PC-9 (cell line): ENCODE data around the gene PHLDA3. TPM values are rescaled to one million over a fixed set of nuclear protein-coding genes. Genes with fewer than 3 reads are reported as not detected.

Experiments used
- BruUV-seq: library from RNA; stranded (reverse); fragments of 400-500 nt; replicated peaks from 2 replicates; lab custom pipeline; 2021; lab: Mats Ljungman, UMichigan
- CTCF ChIA-PET: fragments of 300-600 bp; sonication (Branson Sonifier 250); formaldehyde crosslinking; loops from one replicate; lab custom pipeline; 2022; ENCODE audit warnings: antibody characterized with exemption; lab: Charles Lee
- POLR2A ChIA-PET: fragments of 300-600 bp; sonication (Branson Sonifier 250); formaldehyde crosslinking; loops from one replicate; lab custom pipeline; 2022; ENCODE audit warnings: antibody characterized with exemption; ENCODE audit not compliant: unreplicated experiment; lab: Charles Lee
- DNase-seq, 2 experiments: peaks; one replicate each; pipeline versions ENCODE4 v3.0.0 to v3.0.0-alpha.2; 2015 to 2022; ENCODE audit warnings: mixed read lengths in 1 of 2
- H2AFZ ChIP-seq: fragments of 200-600 bp; sonication (generic); 2 replicates; pipeline ENCODE4 v1.8.1; 2017; ENCODE audit warnings: antibody characterized with exemption
- H3F3A ChIP-seq: fragments of 200-600 bp; sonication (generic); 2 replicates; pipeline ENCODE4 v1.8.1; 2017; ENCODE audit warnings: antibody characterized with exemption, mild to moderate bottlenecking, low read depth; ENCODE audit not compliant: insufficient read depth
- H3K27ac ChIP-seq: fragments of 200-600 bp; sonication (generic); 2 replicates; pipeline ENCODE4 v1.6.1; 2016; ENCODE audit warnings: mixed run types
- H3K27me3 ChIP-seq: fragments of 200-600 bp; sonication (generic); 2 replicates; pipeline ENCODE4 v1.6.1; 2016; ENCODE audit warnings: low read depth, mixed run types; ENCODE audit not compliant: insufficient read depth
- H3K36me3 ChIP-seq: fragments of 200-600 bp; sonication (generic); 2 replicates; pipeline ENCODE4 v1.6.1; 2016; ENCODE audit warnings: low read depth, mixed run types
- H3K4me1 ChIP-seq: fragments of 200-600 bp; sonication (generic); replicated peaks from 2 replicates; pipeline ENCODE4 v1.6.1; 2016; ENCODE audit warnings: mixed run types; ENCODE audit not compliant: insufficient read depth
- H3K4me2 ChIP-seq: fragments of 200-600 bp; sonication (generic); 2 replicates; pipeline ENCODE4 v1.6.1; 2017; ENCODE audit warnings: mixed run types
- H3K4me3 ChIP-seq: fragments of 200-600 bp; sonication (generic); 2 replicates; pipeline ENCODE4 v1.6.1; 2016; ENCODE audit warnings: mixed run types
- H3K79me2 ChIP-seq: fragments of 200-600 bp; sonication (generic); 2 replicates; pipeline ENCODE4 v1.6.1; 2017; ENCODE audit warnings: low read depth, mixed run types
- H3K9me2 ChIP-seq: fragments of 200-600 bp; sonication (generic); 2 replicates; pipeline ENCODE4 v1.8.1; 2017; ENCODE audit warnings: mild to moderate bottlenecking; ENCODE audit not compliant: insufficient read depth
- H3K9me3 ChIP-seq: fragments of 200-600 bp; sonication (generic); 2 replicates; pipeline ENCODE4 v1.8.1; 2016; ENCODE audit warnings: low read depth; ENCODE audit not compliant: insufficient read depth
- H4K20me1 ChIP-seq: fragments of 200-600 bp; sonication (generic); 2 replicates; pipeline ENCODE4 v1.8.1; 2017; ENCODE audit not compliant: insufficient read depth
- CTCF ChIP-seq: fragments of 200-600 bp; sonication (generic); conservative IDR thresholded peaks from 2 replicates; pipeline ENCODE4 v1.6.1; 2017; ENCODE audit warnings: mixed run types, antibody characterized with exemption, mild to moderate bottlenecking, moderate library complexity
- EZH2 ChIP-seq: fragments of 200-600 bp; sonication (generic); IDR thresholded peaks from 2 replicates; pipeline ENCODE4 v1.8.0; 2017; ENCODE audit warnings: antibody characterized with exemption, low read depth
- intact Hi-C: fragments of 100-400 bp; cut with micrococcal nuclease; formaldehyde crosslinking; loops from one replicate; pipeline ENCODE4 v1.10.0; 2022; ENCODE audit not compliant: unreplicated experiment
- total RNA-seq: library from RNA; stranded (reverse); gene quantifications from 2 replicates; pipeline ENCODE4 v1.2.3, GENCODE V29; 2021

Gene PHLDA3
- total RNA-seq, 1 experiment from 2014 or later = 31.6 TPM

DNA sequence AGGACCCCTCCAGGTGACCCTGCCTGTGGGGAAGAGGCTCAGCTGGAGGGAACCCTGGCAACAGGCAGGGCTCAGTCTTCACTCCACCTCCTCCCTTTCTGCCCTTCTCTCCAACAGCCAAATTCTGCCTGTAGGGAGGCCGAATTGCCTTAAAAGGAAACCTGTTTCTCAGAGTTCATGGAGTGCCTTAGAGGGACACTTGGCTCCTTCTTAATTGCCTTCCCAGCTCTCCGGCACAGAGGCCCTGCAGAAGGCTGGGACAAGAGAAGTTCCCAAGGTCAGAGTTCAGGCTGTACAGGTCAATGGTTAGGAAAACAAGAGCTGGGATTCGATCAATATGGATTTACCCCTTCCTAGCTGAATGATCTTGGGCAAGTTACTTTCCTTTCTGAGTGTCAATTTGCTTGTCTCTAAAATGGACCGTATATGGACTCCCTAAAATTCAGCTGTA lies 31.7 kb upstream of the PHLDA3 start:
- Histone ChIP-seq H3K4me2 (no peak overlapping the region), H3K79me2 (no peaks in the 10 kb centered on the region), H3K27me3 (no peaks in the 10 kb centered on the region), H2AFZ (no peak overlapping the region), H3K9me2 (no peaks in the 10 kb centered on the region), H4K20me1 (no peaks in the 10 kb centered on the region), H3K4me3 (no peak overlapping the region), H3K36me3 (no peaks in the 10 kb centered on the region), H3K9me3 (no peaks in the 10 kb centered on the region), H3K4me1 (peaks cover 8% of the 10 kb centered on the region), H3F3A (peaks cover 19% of the 10 kb centered on the region), H3K27ac (no peak overlapping the region)
- ChIA-PET POLR2A (interaction anchor here (0.6 kb wide), 1 partner anchor 125 kb away, joined by 4 read pairs; no protein-coding TSS in a partner anchor), CTCF (interaction anchor here (0.6 kb wide), 1 partner anchor 20 kb away, joined by 3 read pairs; no protein-coding TSS in a partner anchor)
- intact Hi-C loops = no loop called here
- no peak for TF ChIP-seq CTCF
- no TSS peak for BruUV-seq
- no peak for DNase-seq

DNA sequence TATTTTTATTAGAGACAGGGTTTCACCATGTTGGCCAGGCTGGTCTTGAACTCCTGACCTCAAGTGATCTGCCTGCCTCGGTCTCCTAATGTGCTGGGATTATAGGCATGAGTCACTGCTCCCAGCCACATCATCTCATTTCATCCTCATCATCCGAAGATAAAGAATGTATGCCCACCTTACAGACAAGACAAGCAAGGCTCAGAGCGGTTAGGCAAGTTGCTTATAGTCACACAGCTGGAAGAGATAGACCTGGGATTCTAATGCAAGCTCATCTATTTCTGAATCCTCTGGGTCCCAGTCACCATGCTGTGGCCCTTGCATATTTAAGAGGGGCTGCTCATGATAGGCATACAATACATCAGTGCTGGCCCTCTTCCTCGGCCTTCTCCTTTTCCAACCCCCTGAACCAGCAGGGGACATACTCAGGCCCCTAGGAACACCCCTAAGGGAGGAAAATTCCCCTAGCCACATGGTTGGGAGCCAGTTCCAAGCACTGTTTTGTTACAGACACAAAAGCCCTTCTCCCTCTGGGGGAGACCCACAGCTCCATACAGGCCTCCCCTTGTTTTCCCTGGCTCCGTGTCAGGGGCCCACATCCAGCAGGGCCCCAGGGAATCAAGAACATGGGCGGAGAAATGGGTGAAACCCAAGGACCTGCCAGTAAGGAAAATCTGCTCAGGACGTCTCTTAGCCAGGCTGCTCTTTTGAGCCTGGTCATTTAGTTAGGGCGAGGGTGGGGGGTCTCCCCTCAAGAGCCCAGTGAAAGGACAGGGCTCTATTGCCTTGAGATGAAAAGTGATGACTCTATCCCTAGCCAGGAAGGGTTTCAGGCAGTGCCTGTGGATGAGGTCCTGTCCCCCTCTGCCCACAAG lies 31.0 kb upstream of the PHLDA3 start:
- POLR2A ChIA-PET = no interaction called here
- BruUV-seq = no TSS peak
- H3K36me3 ChIP-seq = no peaks in the 10 kb centered on the region
- no peaks in the 10 kb centered on the region for H3K27me3 ChIP-seq
- no peaks in the 10 kb centered on the region for H3K79me2 ChIP-seq
- no peak for TF ChIP-seq CTCF
- TF ChIP-seq EZH2 = no peak
- intact Hi-C loops = no loop called here
- CTCF ChIA-PET = interaction anchor here (0.6 kb wide), 1 partner anchor 20 kb away, joined by 3 read pairs; no protein-coding TSS in a partner anchor
- peaks cover 1% of the 10 kb centered on the region for H3K4me1 ChIP-seq
- no peaks in the 10 kb centered on the region for H3K9me3 ChIP-seq
- H4K20me1 ChIP-seq = no peaks in the 10 kb centered on the region
- H2AFZ ChIP-seq = no peak overlapping the region
- H3F3A ChIP-seq = peaks cover 12% of the 10 kb centered on the region; the same call in 1 of the 2 replicates
- no peak overlapping the region for H3K4me3 ChIP-seq
- no peak for DNase-seq
- H3K9me2 ChIP-seq = no peaks in the 10 kb centered on the region
- H3K27ac ChIP-seq = no peak overlapping the region
- no peak overlapping the region for H3K4me2 ChIP-seq

- no peaks in the 10 kb centered on the region for H3K79me2 ChIP-seq
- H3K4me1 ChIP-seq = no peaks in the 10 kb centered on the region
- H3F3A ChIP-seq = peaks cover 7% of the 10 kb centered on the region; the same call in 1 of the 2 replicates
- H3K4me3 ChIP-seq = no peak overlapping the region
- H2AFZ ChIP-seq = no peak overlapping the region
- TF ChIP-seq EZH2 (no peak), CTCF (no peak)
- no peaks in the 10 kb centered on the region for H3K36me3 ChIP-seq
- H3K27ac ChIP-seq = no peak overlapping the region
- H3K9me2 ChIP-seq = no peaks in the 10 kb centered on the region
- H4K20me1 ChIP-seq = no peaks in the 10 kb centered on the region
- ChIA-PET POLR2A (no interaction called here), CTCF (no interaction called here)
- H3K27me3 ChIP-seq = no peaks in the 10 kb centered on the region
- H3K9me3 ChIP-seq = no peaks in the 10 kb centered on the region
- no peak overlapping the region for H3K4me2 ChIP-seq
- BruUV-seq = no TSS peak
- intact Hi-C loops = no loop called here
- no peak for DNase-seq
These were observed 30.2 kb upstream of the PHLDA3 start for GRCh38 chr1:201499191-201499590.
